Measurements from ENCODE around the gene OR10K2. TPM values are rescaled to one million over a fixed set of nuclear protein-coding genes. Genes with fewer than 3 reads are reported as not detected.

Gene OR10K2
- total and polyA plus RNA-seq, 2 of the 13 experiments (the other 11 are each of a cell fraction or from before 2014, with no cell fraction given) = not detected

DNA sequence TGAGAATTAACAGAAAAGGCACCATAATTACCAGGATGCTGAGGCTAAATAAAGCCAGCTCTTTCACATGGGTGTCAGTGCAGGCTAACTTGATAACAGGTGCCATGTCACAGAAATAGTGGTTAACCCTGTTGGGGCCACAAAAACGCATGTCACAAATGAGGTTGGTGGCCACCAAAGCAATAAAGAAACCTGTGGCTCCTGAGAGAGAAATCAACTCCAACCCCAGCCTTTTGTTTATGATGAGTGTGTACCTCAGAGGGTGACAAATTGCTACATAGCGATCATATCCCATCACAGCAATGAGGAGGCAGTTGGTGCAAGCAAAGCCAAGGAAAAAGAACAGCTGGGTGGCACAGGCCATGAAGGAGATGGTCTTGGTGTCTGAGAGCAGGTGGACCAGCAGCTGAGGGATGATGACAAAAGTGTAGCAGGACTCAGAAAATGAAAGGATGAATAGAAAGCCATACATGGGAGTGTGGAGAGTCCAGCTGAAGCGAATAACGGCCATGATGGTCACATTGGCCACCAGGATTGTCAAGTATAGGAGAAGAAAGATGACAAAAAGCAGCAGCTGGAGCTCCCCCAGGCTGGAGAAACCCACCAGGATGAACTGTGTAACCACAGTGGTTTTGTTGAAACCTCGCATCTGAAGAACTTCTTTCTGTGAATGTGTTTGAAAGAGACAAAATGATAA, 27.1 kb downstream of the OR10K2 start, which contains the start of gene OR10T2 (continued):
- TF ChIP-seq, protein P1, sequence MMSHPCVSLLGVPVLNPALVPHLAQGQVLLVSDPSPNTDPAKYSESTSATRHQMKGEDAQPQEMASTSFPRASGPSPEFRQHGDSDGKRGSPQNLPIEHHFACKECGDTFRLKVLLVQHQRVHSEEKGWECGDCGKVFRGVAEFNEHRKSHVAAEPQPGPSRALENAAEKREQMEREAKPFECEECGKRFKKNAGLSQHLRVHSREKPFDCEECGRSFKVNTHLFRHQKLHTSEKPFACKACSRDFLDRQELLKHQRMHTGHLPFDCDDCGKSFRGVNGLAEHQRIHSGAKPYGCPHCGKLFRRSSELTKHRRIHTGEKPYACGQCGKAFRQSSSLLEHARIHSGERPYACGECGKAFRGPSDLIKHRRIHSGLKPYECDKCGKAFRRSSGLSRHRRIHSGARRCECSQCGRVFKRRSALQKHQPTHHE (CRISPR knock-in tag; IDR thresholded peaks at IDR 0.05; ENCODE audit: borderline replicate concordance) = no peak
- TF ChIP-seq MED8 (CRISPR knock-in tag; IDR thresholded peaks at IDR 0.05; ENCODE audit: insufficient replicate concordance) (no peak), MLLT10 (CRISPR knock-in tag; IDR thresholded peaks at IDR 0.05) (no peak)
- TF ChIP-seq, protein P2, sequence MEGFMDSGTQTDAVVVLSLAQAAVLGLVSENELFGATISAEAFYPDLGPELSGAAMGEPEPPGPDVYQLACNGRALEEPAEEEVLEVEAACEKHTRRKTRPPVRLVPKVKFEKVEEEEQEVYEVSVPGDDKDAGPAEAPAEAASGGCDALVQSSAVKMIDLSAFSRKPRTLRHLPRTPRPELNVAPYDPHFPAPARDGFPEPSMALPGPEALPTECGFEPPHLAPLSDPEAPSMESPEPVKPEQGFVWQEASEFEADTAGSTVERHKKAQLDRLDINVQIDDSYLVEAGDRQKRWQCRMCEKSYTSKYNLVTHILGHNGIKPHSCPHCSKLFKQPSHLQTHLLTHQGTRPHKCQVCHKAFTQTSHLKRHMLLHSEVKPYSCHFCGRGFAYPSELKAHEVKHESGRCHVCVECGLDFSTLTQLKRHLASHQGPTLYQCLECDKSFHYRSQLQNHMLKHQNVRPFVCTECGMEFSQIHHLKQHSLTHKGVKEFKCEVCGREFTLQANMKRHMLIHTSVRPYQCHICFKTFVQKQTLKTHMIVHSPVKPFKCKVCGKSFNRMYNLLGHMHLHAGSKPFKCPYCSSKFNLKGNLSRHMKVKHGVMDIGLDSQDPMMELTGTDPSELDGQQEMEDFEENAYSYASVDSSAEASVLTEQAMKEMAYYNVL (CRISPR knock-in tag; IDR thresholded peaks at IDR 0.05; ENCODE audit: borderline replicate concordance) = no peak

DNA sequence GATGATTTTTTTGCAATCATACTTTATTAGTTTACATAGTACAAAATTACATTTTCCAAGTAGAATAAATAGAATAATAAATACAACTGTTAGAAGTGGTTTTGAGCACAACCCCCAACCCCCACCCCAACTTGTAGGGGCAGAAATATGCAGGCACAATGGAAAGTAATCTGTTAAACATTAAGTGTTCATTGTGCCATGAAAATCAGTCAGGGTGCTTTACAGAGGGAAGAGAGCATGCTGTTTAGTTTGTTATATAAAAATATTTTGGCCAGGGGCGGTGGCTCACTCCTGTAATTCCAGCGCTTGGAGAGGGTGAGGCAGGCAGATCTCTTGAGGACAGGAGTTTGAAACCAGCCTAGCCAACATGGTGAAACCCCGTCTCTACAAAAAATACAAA, 29.4 kb downstream of the OR10K2 start:
- intact Hi-C loops (cut with micrococcal nuclease; ENCODE audit: unreplicated experiment) (no loop called here), in situ Hi-C loops (cut with HindIII; ENCODE audit: extremely low pct_ligation_motif_present, low pct_unique_long_range_greater_than_20kb) (no loop called here)
- TF ChIP-seq ZNF33B (CRISPR knock-in tag; IDR thresholded peaks at IDR 0.05) = no peak
- TF ChIP-seq, protein P3, sequence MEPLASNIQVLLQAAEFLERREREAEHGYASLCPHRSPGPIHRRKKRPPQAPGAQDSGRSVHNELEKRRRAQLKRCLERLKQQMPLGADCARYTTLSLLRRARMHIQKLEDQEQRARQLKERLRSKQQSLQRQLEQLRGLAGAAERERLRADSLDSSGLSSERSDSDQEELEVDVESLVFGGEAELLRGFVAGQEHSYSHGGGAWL (CRISPR knock-in tag; IDR thresholded peaks at IDR 0.05) = no peak
- no peak for TF ChIP-seq POLR2AphosphoS5 (IDR thresholded peaks at IDR 0.05; ENCODE audit: low read depth, low read length)
- no peak for TF ChIP-seq ZNF547 (CRISPR knock-in tag; IDR thresholded peaks at IDR 0.05)
- TF ChIP-seq, protein P4, sequence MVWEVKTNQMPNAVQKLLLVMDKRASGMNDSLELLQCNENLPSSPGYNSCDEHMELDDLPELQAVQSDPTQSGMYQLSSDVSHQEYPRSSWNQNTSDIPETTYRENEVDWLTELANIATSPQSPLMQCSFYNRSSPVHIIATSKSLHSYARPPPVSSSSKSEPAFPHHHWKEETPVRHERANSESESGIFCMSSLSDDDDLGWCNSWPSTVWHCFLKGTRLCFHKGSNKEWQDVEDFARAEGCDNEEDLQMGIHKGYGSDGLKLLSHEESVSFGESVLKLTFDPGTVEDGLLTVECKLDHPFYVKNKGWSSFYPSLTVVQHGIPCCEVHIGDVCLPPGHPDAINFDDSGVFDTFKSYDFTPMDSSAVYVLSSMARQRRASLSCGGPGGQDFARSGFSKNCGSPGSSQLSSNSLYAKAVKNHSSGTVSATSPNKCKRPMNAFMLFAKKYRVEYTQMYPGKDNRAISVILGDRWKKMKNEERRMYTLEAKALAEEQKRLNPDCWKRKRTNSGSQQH (CRISPR knock-in tag; IDR thresholded peaks at IDR 0.05; ENCODE audit: low read depth) = no peak
- TF ChIP-seq PCBP2 (optimal IDR thresholded peaks at IDR 0.05; ENCODE audit: low read depth, low read length, poor library complexity, severe bottlenecking) = no peak
- no peak for TF ChIP-seq GATAD2A (CRISPR knock-in tag; IDR thresholded peaks at IDR 0.05)
- H3K9ac ChIP-seq (ENCODE audit: insufficient read depth, low read depth, low read length) = no peak overlapping the region
- ATAC-seq (no peak), FAIRE-seq (no peak), DNase-seq (ENCODE audit: low spot score) (no peak)
- no peak overlapping the region for H3K4me3 ChIP-seq (replicated peaks in 1 of 3; ENCODE audit: insufficient read depth in 1 of 3, low read depth in 2 of 3, low read length in 3 of 3)
- BruUV-seq (replicated peaks) = no TSS peak
- H3K4me1 ChIP-seq (ENCODE audit: insufficient read depth, low read length) = no peaks in the 10 kb centered on the region
- WGBS (ENCODE audit: low lambda C conversion rate) = 6% methylated on average over 3 of the region's 3 CpGs
- CTCF ChIA-PET (ENCODE audit: low intra/inter-chr PET ratio, low total read pairs) = no interaction called here
- no peak overlapping the region for H3K27ac ChIP-seq (ENCODE audit: extremely low read length, insufficient read depth, low read length)
- peaks cover 36% of the 10 kb centered on the region for H3K9me3 ChIP-seq (ENCODE audit: low read length)
- no peaks in the 10 kb centered on the region for H3K79me2 ChIP-seq (ENCODE audit: insufficient read depth, low read length)
- POLR2A ChIA-PET = no interaction called here
- no peak overlapping the region for H3K4me2 ChIP-seq (ENCODE audit: low read depth, low read length)
- H3K36me3 ChIP-seq (replicated peaks in 1 of 2; ENCODE audit: control insufficient read depth in 1 of 2, insufficient read depth in 2 of 2, low read length in 2 of 2) = no peaks in the 10 kb centered on the region
- no peaks in the 10 kb centered on the region for H4K20me1 ChIP-seq (ENCODE audit: insufficient read depth, low read length)
- H3K27me3 ChIP-seq (ENCODE audit: control insufficient read depth in 1 of 2, insufficient read depth in 2 of 2, low read length in 2 of 2) = no peaks in the 10 kb centered on the region
- no peak overlapping the region for H2AFZ ChIP-seq (ENCODE audit: low read length)
